GM21717 (cell line): ENCODE data around the gene GPR61.

ENCODE experiments used
- ATAC-seq: cut with Tn5 transposase; IDR thresholded peaks from one replicate; pipeline ENCODE4 v1.9.1; 2021; ENCODE audit warnings: mild to moderate bottlenecking, moderate library complexity; ENCODE audit not compliant: unreplicated experiment

Gene GPR61

DNA sequence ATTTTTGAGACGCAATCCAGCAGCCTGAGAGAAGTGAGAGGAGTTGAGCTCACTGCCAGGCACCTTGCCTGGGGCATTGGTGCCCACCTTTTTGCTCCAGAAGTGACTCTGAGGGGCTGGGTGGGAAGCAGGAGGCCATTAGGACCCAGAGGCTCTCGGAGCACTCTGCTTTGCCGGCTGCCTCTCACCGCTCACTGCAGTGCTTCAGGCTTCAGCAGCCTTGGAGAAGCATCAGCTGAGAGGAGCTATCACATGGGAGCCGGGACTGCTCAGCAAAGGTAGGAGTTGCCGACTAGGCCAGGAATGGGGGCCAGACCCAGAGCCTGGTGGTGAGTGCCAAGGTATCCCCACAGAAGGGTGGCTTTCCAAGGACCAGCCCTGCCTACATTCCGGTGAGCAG lies at the start of gene GPR61:
Gene GPR61, plus strand, starts transcription at position 197 of the 400 bp plus-strand sequence. CDS start 3,151 bp downstream, outside the sequence.
- ATAC-seq, result no peak

DNA sequence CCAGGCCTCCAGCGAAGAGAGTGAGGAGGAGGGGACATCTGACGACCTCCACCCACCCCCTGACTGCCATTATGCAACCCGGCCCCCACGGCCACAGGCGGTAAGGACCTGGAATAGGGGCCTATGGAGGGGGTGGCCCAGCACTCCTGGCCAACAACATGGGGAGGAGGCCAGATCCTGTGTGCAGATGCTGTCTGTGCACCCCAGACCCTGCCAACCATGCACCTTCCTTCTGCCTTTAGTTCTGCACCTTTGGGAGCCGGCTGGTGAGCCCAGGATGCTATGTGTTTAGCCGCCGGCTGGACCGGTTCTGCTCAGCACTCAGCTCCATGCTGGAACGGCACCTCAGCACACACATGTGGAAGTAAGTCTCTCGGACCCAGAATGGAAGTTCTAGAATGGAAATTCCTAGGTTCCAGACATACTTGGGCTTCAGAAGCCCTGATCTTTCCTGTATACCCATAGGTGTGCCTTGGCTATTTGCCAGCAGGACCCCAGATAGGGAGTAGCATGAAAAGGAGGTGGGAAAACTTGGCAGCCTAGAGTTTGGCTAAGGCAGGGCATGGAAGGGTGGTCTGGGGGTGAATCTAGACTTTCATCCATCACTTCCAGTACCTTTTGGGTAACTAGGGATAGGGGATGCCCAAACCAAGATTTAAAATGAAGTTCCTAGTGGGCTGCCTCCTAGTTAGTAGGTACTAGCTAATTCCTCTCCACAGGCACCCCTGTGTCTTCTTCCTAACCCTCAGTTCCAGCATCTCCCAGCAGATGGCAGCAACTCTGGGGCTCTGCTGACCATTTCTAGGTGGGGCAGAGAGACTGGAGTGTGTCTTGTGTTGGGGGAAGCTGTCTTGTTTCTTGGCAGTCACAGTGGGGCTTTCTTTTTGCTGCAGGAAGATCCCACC lies 49.4 kb upstream of the GPR61 start:
- no peak for ATAC-seq

DNA sequence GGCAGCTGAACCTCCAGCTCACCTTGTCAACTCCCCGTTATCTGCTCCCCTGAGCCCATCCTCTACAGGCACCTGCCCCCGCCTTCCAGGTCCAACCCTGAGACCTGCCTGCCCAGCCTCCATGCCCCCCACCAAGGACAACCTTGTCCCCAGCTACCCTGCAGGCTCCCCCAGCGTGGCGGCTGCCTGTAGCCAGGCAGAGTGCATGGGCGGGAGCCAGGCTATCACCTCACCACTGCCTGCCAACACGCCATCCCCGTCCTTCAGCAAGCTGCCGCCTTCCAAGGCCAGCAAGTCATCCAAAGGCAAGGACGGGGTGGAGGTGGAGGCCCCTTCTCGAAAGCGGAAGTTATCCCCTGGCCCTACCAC lies 48.8 kb upstream of the GPR61 start:
- ATAC-seq, result no peak

GRCh38 chr1:109491372-109491771 lies 48.3 kb upstream of the GPR61 start:
- no peak for ATAC-seq

GRCh38 chr1:109492779-109493178 lies 46.9 kb upstream of the GPR61 start:
- no peak for ATAC-seq

- no peak for ATAC-seq
Observed at GRCh38 chr1:109493227-109493626, 46.4 kb upstream of the GPR61 start.

DNA sequence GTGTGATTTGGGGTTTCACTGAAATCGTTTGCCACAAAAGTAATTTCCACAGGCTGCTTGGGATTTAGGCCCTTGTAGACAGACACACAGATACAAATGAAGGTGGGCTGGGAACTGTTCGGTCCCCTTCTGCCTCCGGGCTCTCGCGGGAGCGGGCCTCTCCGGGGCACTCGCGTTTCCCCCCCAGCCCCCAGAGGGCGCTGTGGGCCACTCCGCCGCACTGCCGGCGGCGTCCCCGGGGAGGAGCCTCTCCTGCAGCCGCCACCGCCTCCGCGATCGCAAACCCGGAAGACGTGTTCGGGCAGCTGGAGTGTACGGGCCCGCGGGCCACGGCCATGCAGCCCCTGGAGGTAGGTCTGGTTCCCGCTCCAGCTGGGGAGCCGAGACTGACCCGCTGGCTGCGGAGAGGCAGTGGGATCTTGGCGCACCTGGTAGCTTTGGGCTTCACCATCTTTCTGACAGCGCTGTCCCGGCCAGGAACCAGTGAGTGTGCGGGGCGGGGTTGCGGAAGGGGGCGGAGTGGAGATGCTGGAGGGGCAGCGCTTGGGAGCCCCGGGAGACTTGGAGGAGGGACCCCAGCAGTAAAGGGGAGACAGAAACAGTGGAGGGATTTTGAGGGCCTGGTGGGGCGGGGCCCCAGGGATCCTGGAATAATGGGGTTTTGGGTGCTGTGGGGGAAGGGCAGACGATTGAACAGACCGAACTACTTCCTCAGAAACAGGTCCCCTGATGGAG lies 45.7 kb upstream of the GPR61 start, which contains the start of gene CYB561D1:
Gene CYB561D1, plus strand, starts transcription at position 290 of the 735 bp plus-strand sequence. Its CDS starts 46 bp downstream, at position 336.
- ATAC-seq, result peak; percentile 82

DNA sequence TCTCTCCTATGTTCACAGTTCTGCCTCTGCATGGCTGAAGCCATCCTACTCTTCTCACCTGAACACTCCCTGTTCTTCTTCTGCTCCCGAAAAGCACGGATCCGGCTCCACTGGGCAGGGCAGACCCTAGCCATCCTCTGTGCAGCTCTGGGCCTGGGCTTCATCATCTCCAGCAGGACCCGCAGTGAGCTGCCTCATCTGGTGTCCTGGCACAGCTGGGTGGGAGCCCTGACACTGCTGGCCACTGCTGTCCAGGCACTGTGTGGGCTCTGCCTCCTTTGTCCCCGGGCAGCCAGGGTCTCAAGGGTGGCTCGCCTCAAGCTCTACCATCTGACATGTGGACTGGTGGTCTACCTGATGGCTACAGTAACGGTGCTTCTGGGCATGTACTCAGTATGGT lies 43.9 kb upstream of the GPR61 start:
- ATAC-seq, result no peak

DNA sequence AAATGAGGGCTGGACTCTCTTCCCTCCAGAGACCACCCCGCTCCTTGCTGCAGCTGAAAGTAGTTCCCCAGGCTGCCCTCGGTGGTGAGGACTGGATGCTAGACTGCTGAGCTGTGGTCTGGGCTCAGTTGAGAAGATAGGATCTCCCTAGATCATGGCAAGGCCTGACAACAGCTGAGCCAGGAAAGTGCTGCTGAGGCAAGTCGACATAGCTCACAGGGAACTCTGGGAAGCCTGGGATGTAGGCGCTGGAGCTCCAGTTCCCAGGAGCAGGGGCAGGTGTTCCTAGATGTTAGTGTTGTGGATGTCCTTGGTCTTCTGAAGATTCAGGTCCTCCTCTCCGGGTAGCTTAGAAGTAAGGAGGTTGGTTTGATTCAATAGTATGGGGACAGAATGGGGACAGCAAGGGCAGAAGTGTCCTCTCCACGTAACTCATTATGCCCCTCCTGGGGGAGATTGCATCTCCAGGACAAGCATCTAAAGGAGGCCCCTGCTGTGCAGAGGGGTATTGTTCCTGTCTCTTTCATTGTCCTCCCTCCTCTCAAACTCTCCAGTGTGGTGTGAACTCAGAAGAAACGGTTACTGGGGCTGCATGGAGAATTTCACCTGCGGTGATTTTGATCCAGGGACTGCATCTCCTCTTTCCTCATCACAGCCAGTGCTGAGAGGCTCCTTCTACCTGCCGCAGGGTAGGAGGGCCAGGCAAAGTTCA lies 42.1 kb upstream of the GPR61 start:
- no peak for ATAC-seq

- ATAC-seq, result no peak
Observed at GRCh38 chr1:109498161-109498801, 41.4 kb upstream of the GPR61 start.

DNA sequence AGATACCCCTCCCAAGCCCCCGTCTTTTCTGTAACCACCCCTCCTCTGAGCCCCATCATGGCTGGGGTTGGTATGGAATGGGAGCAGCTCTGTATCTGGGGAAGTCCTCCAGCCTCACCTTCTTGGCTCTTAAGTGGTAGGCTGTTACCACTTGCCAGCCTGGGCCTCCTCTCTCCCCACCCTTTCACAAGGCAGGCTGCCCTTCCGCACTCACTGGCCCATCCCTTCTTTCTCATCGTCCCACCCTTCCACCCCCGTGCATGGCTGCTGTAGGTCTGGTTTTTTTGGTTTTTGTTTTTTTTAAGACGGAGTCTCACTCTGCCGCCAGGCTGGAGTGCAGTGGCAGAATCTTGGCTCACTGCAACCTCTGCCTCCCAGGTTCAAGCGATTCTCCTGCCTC lies 40.6 kb upstream of the GPR61 start:
- no peak for ATAC-seq

DNA sequence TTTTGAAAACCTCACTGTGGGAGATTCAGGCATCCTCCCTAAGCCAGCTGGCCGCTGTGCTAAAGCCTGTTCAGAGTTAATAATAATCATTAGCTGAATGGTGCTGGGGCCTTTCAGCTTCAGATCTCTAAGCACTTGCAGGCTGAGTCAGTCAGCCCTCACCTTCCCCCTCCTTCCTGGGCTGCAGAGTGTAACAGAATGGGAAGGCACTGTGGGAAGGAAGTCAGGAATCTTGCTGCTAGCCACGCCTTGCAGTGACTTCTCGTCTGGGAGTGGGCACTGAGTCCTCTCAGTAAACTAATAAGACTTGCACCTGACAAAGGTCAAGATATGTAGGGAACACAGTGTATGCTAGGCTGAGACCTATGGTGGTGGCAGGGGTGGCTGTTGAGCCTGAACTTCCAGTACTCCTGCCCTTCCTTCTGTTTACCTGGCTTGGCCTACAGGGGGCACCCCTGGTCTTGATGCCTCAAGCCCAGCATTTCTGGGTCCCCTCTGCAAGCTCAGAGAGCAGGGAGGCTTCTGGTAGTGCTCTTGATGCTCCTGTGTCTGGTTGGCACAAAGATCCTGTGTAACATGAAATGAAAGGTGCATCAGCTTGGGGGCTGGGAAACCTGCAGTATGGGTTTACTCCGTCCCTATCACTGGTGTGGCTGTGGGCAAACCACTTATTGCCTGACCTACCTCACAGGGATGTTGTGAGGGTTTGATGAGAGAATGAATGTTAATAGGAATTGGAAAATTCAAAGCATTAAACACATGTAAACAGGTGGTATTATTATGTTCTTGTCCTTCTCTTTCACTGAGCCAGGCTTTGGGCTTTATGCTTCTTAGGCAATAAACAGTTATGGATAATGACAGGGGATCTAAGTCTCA lies 39.8 kb upstream of the GPR61 start:
- ATAC-seq, result no peak

- ATAC-seq, result no peak
Observed at GRCh38 chr1:109500941-109501381, 38.7 kb upstream of the GPR61 start.

- ATAC-seq, result no peak
Observed at GRCh38 chr1:109501644-109502363, 37.9 kb upstream of the GPR61 start.

DNA sequence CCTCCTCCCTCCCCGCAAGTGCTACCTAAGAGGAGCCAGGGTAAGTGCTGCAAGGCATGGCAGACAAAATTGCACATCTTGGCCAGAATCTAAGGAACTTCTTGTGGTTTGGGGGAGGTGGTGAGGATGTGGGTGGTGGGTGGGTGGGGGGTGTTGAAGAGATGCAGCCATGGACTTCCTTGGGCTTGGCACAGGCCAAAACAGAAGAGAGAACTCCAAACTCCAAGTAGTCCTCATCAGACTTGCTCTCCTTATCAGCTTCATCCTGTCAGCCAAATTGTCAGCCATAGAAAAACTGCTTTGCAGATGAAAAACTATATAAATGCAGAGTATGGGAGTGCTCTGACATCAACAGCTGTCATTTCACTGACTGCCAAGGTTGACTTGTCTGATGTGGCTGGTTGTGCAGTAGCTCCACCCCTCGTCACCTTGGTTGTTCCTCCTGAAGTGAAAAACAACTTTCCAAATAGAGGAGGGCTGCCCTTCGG lies 37.3 kb upstream of the GPR61 start:
- ATAC-seq, result no peak

DNA sequence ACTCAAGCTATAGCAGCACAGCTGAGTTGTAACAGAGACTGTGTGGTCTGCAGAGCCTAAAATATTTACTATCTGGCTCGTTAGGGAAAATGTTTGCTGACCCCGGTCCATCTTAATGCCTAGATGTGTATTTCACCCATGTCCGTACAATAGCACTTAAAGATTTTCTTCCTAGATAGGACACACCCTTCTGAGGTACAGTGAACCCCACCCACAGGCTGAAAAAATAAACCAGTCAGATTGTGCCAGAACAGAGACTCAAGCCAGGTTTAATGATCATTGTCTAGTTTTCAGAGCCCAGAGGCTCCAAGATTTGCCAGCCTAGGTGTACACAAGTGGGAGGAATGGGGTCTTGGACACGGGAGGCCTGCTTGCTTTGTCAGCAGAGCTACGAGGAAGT lies 35.7 kb upstream of the GPR61 start:
- ATAC-seq, result no peak

DNA sequence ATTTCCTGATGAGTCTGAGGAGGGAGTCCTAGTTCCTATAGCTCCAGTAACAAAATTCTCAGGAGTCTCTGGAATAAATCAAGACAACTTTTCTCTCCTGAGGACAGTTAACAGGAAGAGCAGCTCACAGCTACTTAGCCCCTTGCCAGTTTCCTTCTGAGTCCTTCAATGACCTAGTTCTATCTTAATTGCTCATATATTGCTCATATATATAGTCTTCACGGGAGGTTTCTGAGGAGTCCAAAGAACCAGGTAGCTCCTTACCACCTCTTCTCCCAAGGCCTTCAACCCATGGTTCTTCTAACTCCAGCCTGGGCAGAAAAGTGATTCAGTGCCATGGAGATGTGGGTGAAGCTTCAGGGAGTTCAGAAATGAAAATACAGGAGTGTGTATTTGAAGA lies 34.7 kb upstream of the GPR61 start:
- ATAC-seq, result no peak

GRCh38 chr1:109508001-109508872 lies 31.4 kb upstream of the GPR61 start:
- no peak for ATAC-seq
